Transverse colon (tissue), 4 donors: ENCODE results near the gene GPX7. TPM values are rescaled to one million over a fixed set of nuclear protein-coding genes. Genes with fewer than 3 reads are reported as not detected.

Experiments used
- DNase-seq: peaks from one replicate; pipeline ENCODE4 v3.0.0-alpha.2; 2019
- H3K27ac ChIP-seq, 4 donors: fragments of 200-600 bp; sonication (generic); 2 replicates each; pipeline ENCODE4 v1.5.1; 2016 to 2018; ENCODE audit warnings: inconsistent platforms in 4 of 4
- H3K27me3 ChIP-seq: fragments of 200-600 bp; sonication (generic); 2 replicates; pipeline ENCODE4 v1.5.1; 2017; ENCODE audit warnings: inconsistent platforms
- H3K36me3 ChIP-seq, 4 donors: fragments of 200-600 bp; sonication (generic); 2 replicates each; pipeline ENCODE4 v1.5.1; 2017 to 2019; ENCODE audit warnings: inconsistent platforms in 4 of 4
- H3K4me1 ChIP-seq, 4 donors: fragments of 200-600 bp; sonication (generic); 2 replicates each; pipeline ENCODE4 v1.5.1; 2017 to 2020; ENCODE audit warnings: inconsistent platforms in 4 of 4
- H3K4me3 ChIP-seq, 4 donors: fragments of 200-600 bp; sonication (generic); 1 replicate in 1 of 4; 2 replicates in 3 of 4; pipeline versions ENCODE4 v1.5.1 to v1.6.1; 2017 to 2019; ENCODE audit warnings: inconsistent platforms in 4 of 4
- H3K9me3 ChIP-seq, 2 donors: fragments of 200-600 bp; sonication (generic); 2 replicates each; pipeline ENCODE4 v1.5.1; 2017 to 2019; ENCODE audit warnings: inconsistent platforms in 2 of 2
- CTCF ChIP-seq, 5 experiments: fragments of 200-600 bp in 3 of 5; fragments of 450-650 bp in 2 of 5; sonication (generic) in 3 of 5; IDR thresholded peaks; 1 replicate in 2 of 5; 2 replicates in 3 of 5; pipeline ENCODE4 v1.5.1; 2016 to 2017; ENCODE audit warnings: antibody characterized with exemption in 5 of 5, inconsistent platforms in 3 of 5, mild to moderate bottlenecking in 2 of 5, moderate library complexity in 1 of 5
- EP300 ChIP-seq: sonication (generic); formaldehyde crosslinking; IDR thresholded peaks from one replicate; pipeline ENCODE4 v1.6.1; 2017; ENCODE audit warnings: antibody characterized with exemption, low read depth
- POLR2A ChIP-seq: fragments of 450-650 bp; IDR thresholded peaks from one replicate; pipeline ENCODE4 v1.6.1; 2016; ENCODE audit warnings: antibody characterized with exemption, mild to moderate bottlenecking, moderate library complexity
- POLR2AphosphoS5 ChIP-seq, 3 donors: sonication (generic); formaldehyde crosslinking; IDR thresholded peaks; one replicate each; pipeline ENCODE4 v1.6.1; 2016; ENCODE audit warnings: antibody characterized with exemption in 3 of 3
- whole genome bisulfite sequencing, 2 donors: methylation state at CpG; one replicate each; pipeline ENCODE4 v1.1.5; 2018; ENCODE audit warnings: low coverage in 1 of 2; 5-methylcytosine and 5-hydroxymethylcytosine counted together
- in situ Hi-C, 4 donors: fragments of 200-750 bp; cut with MboI; loops; one replicate each; pipeline versions ENCODE4 v1.15.0 to v1.15.1; 2017; ENCODE audit warnings: low sequenced_read_pairs in 3 of 4, low pct_ligation_motif_present in 1 of 4, low pct_unique_long_range_greater_than_20kb in 1 of 4
- intact Hi-C: fragments of 100-400 bp; cut with DNase I; formaldehyde crosslinking; loops from one replicate; pipeline ENCODE4 v1.15.1; 2023; ENCODE audit warnings: low total_unique reads
- total RNA-seq, 4 donors: library from RNA; depleted of rRNA; stranded (reverse); fragments of >200 nt; gene quantifications; one replicate each; pipeline ENCODE4 v1.1.0, GENCODE V29; 2016

The GPX7 gene
- total RNA-seq, 4 donors from 2014 or later = 3.3 to 16.5 (median 5.6) TPM

GRCh38 chr1:52599236-52599635 is 2.9 kb upstream of the GPX7 start:
- WGBS, 2 donors = 93 to 95% methylated on average over 6 to 7 of the region's 7 CpGs

GRCh38 chr1:52600533-52601179 is 1.5 kb upstream of the GPX7 start:
- Histone ChIP-seq H3K4me3 (no peak overlapping the region), H3K27ac (no peak overlapping the region), H3K27me3 (peaks cover 4% of the 10 kb centered on the region), H3K9me3 (no peaks in the 10 kb centered on the region), H3K4me1 (peaks cover 12 to 16% (median 15%) of the 10 kb centered on the region in 4 donors), H3K36me3 (no peaks in the 10 kb centered on the region)
- no peak for DNase-seq
- no peak for TF ChIP-seq EP300
- TF ChIP-seq POLR2AphosphoS5 (IDR thresholded peaks at IDR 0.05) = no peak
- no peak for TF ChIP-seq CTCF (IDR thresholded peaks at IDR 0.05)
- TF ChIP-seq POLR2A = no peak
- WGBS, 2 donors = 96 to 98% methylated on average over 5 to 8 of the region's 8 CpGs
- intact Hi-C loops (no loop called here), in situ Hi-C loops (no loop called here)

More at GRCh38 chr1:52599236-52599635, 2.9 kb upstream of the GPX7 start:
- in situ Hi-C loops = no loop called here
- peaks cover 4% of the 10 kb centered on the region for H3K27me3 ChIP-seq
- no peak overlapping the region for H3K4me3 ChIP-seq
- peaks cover 11 to 16% (median 15%) of the 10 kb centered on the region in 4 donors for H3K4me1 ChIP-seq
- no peak for TF ChIP-seq CTCF (IDR thresholded peaks at IDR 0.05)
- TF ChIP-seq EP300 = no peak
- TF ChIP-seq POLR2A = no peak
- no peak overlapping the region for H3K27ac ChIP-seq
- no peak for DNase-seq
- H3K9me3 ChIP-seq = no peaks in the 10 kb centered on the region
- intact Hi-C loops = no loop called here
- no peaks in the 10 kb centered on the region for H3K36me3 ChIP-seq

- Histone ChIP-seq H3K9me3 (no peaks in the 10 kb centered on the region), H3K4me3 (peak overlapping the region in 1 of 4 donors; percentile 50), H3K27ac (peak overlapping the region in 2 of 4 donors; percentile 67 to 71), H3K27me3 (peaks cover 4% of the 10 kb centered on the region), H3K4me1 (peaks cover 12 to 16% (median 15%) of the 10 kb centered on the region in 4 donors), H3K36me3 (no peaks in the 10 kb centered on the region)
- in situ Hi-C loops = no loop called here
- WGBS, 2 donors = 82 to 83% methylated on average over 3 of the region's 3 CpGs
- no peak for DNase-seq
- intact Hi-C loops = no loop called here
- no peak for TF ChIP-seq CTCF (IDR thresholded peaks at IDR 0.05)
- TF ChIP-seq POLR2A = no peak
- no peak for TF ChIP-seq EP300
- TF ChIP-seq POLR2AphosphoS5 (IDR thresholded peaks at IDR 0.05) = no peak
Measured at GRCh38 chr1:52601519-52601918, 652 bp upstream of the GPX7 start.

- WGBS, 2 donors = 27 to 51% methylated on average over 3 to 21 of the region's 21 CpGs
Measured at GRCh38 chr1:52602856-52603600, 857 bp downstream of the GPX7 start.

More at GRCh38 chr1:52602856-52603600, 857 bp downstream of the GPX7 start:
- H3K36me3 ChIP-seq = no peaks in the 10 kb centered on the region
- no peak for TF ChIP-seq CTCF (IDR thresholded peaks at IDR 0.05)
- TF ChIP-seq EP300 = no peak
- TF ChIP-seq POLR2AphosphoS5 (IDR thresholded peaks at IDR 0.05) = no peak
- no peak for TF ChIP-seq POLR2A
- H3K27me3 ChIP-seq = peaks cover 4% of the 10 kb centered on the region
- peak overlapping the region in 3 of 4 donors; percentile 43 to 53 (median 50) for H3K4me3 ChIP-seq
- in situ Hi-C loops = no loop called here
- H3K27ac ChIP-seq = peak overlapping the region; percentile 60 to 71 (median 64)
- intact Hi-C loops = no loop called here
- H3K4me1 ChIP-seq = peaks cover 12 to 16% (median 15%) of the 10 kb centered on the region in 4 donors
- no peaks in the 10 kb centered on the region for H3K9me3 ChIP-seq
- DNase-seq = no peak
